ENCODE data around the gene SRCAP. TPM values are rescaled to one million over a fixed set of nuclear protein-coding genes. Genes with fewer than 3 reads are reported as not detected.
"Not testable (repeated sequence)": the region's sequence is repeated elsewhere in the genome, so short reads cannot be mapped to it uniquely, and the experiment has no call there.

SRCAP gene
- total and polyA plus RNA-seq, 3 experiments from 2014 or later, result 33.0 to 76.3 (median 75.4) TPM

DNA sequence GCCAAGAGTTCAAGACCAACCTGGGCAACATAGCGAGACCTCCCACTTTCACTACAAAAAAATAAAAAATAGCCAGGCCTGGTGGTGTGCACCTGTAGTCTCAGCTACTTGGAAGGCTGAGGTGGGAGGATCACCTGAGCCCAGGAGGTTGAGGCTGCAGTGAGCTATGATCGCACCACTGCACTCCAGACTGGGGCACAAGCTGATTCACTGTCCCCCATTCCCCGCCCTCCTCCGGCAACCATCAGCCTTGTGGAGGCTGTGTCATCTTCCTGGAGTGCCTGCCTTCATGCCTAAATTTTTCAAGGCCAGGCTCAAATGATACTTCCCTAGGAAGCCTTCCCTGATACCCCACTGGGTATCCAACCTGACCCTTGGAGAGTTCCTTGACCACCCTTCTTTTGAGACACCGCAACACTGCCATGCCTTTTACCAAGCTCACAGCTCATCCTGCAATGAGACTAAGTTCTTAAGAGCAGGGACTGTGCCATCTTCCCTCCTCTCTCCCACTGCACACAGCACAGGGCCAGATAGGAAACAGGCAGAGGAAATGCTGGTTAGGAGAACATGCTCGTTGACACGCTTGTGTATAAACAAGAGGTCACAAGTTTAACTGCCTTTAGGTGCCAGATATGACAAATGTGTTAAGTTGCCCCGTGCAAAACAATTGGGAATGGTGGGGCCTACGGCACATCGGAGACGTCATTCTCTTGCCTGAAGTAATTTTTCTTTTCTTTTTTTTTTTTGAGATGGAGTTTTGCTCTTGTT is 3.9 kb upstream of the SRCAP start:
- Mint-ChIP-seq H3K9me3 (peaks cover 0 to 2% (median 0%) of the 10 kb centered on the region in 5 donors), H3K36me3 (peaks cover 0 to 15% (median 0%) of the 10 kb centered on the region in 3 donors), H3K27me3 (peaks cover 0 to 3% of the 10 kb centered on the region in 2 donors), H3K27ac (peak overlapping the region in 1 of 8 donors; percentile 67), H3K4me3 (peak overlapping the region in 1 of 7 donors; percentile 25), H3K4me1 (peaks cover 27 to 40% (median 28%) of the 10 kb centered on the region in 3 donors)
- ChIA-PET POLR2A (interaction anchor here (0.7 to 1.9 kb wide), 3 partner anchors 34 to 141 kb away, joined by 4 to 16 read pairs (median 12); partner anchors contain the start of gene FBRS), CTCF (interaction anchor here (0.7 to 4.0 kb wide), 7 partner anchors 12 to 265 kb away, joined by 3 to 37 read pairs (median 11); partner anchors contain the start of genes DCTPP1, FBRS and PRR14)
- Histone ChIP-seq H3K9me3 (ENCODE audit: low read length) (no peaks in the 10 kb centered on the region), H3K27ac (ENCODE audit: low read depth, low read length) (no peak overlapping the region), H3K4me3 (ENCODE audit: low read length) (no peak overlapping the region), H3K36me3 (ENCODE audit: insufficient read depth, low read length) (peaks cover 5% of the 10 kb centered on the region), H3K27me3 (ENCODE audit: insufficient read depth, low read length, poor library complexity, severe bottlenecking) (no peaks in the 10 kb centered on the region), H3K4me1 (ENCODE audit: insufficient read depth, low read length) (peaks cover 26% of the 10 kb centered on the region)
- no peak for DNase-seq

DNA sequence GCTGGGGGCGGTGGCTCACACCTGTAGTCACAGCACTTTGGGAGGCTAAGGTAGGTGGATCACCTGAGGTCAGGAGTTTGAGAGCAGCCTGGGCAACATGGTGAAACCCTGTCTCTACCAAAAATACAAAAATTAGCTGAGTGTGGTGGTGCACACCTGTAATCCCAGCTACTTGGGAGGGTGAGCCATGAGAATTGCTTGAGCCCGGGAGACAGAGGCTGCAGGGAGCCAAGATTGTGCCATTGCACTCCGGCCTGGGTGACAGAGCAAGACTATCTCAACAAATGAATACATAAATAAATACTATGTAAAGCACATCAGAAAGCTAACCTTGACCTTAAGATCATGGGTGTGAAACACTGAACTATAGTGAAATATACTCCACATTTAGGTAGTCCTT is 2.3 kb upstream of the SRCAP start:
- not testable (repeated sequence) for H3K27ac ChIP-seq (ENCODE audit: low read depth, low read length); H3K27me3 ChIP-seq (ENCODE audit: insufficient read depth, low read length, poor library complexity, severe bottlenecking); H3K27me3 Mint-ChIP-seq; H3K9me3 Mint-ChIP-seq; H3K4me3 ChIP-seq (ENCODE audit: low read length); DNase-seq; H3K9me3 ChIP-seq (ENCODE audit: low read length)
- peaks cover 0 to 26% (median 3%) of the 10 kb centered on the region in 3 donors for H3K36me3 Mint-ChIP-seq
- Histone ChIP-seq H3K36me3 (ENCODE audit: insufficient read depth, low read length) (peaks cover 13% of the 10 kb centered on the region), H3K4me1 (ENCODE audit: insufficient read depth, low read length) (peaks cover 34% of the 10 kb centered on the region)
- H3K4me3 Mint-ChIP-seq, result peak overlapping the region in 1 of 7 donors; percentile 54
- H3K27ac Mint-ChIP-seq, result peak overlapping the region in 1 of 8 donors; percentile 98
- POLR2A ChIA-PET, result interaction anchor here (0.7 to 1.8 kb wide), 4 partner anchors 38 to 288 kb away, joined by 4 to 18 read pairs (median 8); partner anchors contain the start of genes FBRS, HSD3B7 and ZNF689
- H3K4me1 Mint-ChIP-seq, result peaks cover 32 to 50% (median 38%) of the 10 kb centered on the region in 3 donors
- CTCF ChIA-PET, result interaction anchor here (0.7 to 2.5 kb wide), 5 partner anchors 37 to 221 kb away, joined by 3 to 21 read pairs (median 5); partner anchors contain the start of genes FBRS and PRR14

DNA sequence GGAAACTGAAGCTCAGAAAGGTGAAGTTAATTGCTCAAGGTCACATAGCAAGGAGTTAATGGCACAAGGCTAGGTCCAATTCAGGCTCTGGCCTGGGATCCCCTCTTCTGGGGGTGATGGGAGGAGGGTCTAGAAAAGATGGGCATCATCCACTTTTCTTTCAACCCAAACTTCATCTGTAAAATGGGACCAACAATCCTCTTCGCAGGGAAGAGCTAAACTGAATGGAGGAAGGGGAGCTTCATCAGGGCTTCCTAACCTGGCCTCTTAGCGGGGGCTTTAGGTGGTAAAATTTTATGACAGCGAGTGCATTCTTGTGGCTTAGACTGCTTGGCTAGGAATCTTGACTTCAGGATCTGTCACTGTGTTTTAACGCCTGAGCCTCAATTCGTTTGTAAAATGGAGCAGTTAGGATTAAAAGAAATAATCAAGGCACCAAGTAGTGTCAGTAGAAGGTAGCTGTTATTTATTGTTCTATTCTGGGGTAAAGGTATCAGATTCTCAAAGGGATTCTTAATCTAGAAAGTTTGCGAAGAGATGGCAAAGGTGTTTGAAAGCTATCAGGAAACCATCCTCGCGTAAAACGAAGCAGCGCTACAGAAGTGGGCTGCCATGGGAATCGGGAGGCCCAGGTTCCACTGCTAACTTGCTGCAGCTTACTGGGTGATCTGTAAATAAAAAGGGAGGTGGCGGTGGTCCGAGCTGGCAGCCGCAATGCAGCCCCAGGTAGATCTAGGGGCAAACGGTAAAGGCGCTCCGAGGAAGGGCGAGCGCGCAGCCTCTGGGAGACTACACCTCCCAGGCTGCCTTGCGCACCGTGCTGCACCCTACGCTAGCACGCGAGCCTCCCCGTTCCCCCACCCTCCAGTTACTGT is 1.5 kb upstream of the SRCAP start:
- Histone ChIP-seq H3K27me3 (ENCODE audit: insufficient read depth, low read length, poor library complexity, severe bottlenecking) (no peaks in the 10 kb centered on the region), H3K9me3 (ENCODE audit: low read length) (no peaks in the 10 kb centered on the region), H3K36me3 (ENCODE audit: insufficient read depth, low read length) (peaks cover 13% of the 10 kb centered on the region), H3K4me1 (ENCODE audit: insufficient read depth, low read length) (peaks cover 34% of the 10 kb centered on the region), H3K27ac (ENCODE audit: low read depth, low read length) (peak overlapping the region; percentile 98), H3K4me3 (ENCODE audit: low read length) (peak overlapping the region; percentile 84)
- Mint-ChIP-seq H3K4me1 (peaks cover 31 to 49% (median 38%) of the 10 kb centered on the region in 3 donors), H3K9me3 (peaks cover 0 to 2% (median 0%) of the 10 kb centered on the region in 5 donors), H3K27me3 (peaks cover 0 to 3% of the 10 kb centered on the region in 2 donors), H3K36me3 (peaks cover 0 to 30% (median 3%) of the 10 kb centered on the region in 3 donors), H3K27ac (peak overlapping the region; percentile 98 to 100 (median 100)), H3K4me3 (peak overlapping the region; percentile 95 to 99 (median 97))
- POLR2A ChIA-PET, result interaction anchor here (0.9 to 1.8 kb wide), 4 partner anchors 37 to 87 kb away, joined by 6 to 18 read pairs (median 10); partner anchors contain the start of genes FBRS and ZNF689
- CTCF ChIA-PET, result interaction anchor here (0.7 to 2.5 kb wide), 9 partner anchors 38 to 268 kb away, joined by 3 to 21 read pairs (median 3); partner anchors contain the start of genes DCTPP1, FBRS and PRR14
- no peak for DNase-seq

DNA sequence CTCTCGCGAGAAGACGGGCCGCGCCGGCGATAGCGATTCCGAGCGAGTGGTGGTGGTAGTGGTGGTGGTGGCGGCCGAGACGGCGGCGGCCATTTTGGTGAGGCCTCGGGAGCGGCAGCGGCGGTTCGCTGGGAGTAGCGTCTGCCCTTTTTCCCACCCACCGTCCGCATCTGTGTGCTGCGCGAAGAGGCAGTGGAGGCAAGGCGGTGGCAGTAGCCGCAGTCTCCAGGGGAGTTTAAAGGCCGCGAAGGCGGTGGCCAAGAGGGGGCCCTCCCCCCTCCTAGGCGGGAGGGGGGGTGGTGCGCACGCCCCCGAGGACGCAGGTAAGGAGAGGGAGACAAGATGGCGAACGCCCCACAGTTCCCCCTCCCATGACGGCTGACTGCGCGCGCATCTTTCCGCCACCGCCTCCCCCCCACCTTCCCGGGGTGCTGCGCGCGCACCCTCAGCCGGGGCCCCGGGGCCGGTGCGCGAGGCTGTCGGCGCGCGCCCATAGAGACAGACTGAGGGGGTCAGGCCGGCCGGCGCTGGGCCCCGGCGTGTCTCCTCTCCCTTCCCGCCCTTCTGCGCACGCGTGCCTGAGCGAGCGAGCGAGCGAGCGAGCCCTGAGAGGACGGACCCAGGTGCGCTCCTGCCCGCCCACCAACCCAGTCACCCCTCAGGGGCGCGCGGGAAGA is 694 bp upstream of the SRCAP start:
- peak; percentile 98 to 100 (median 99) for DNase-seq
- ChIA-PET CTCF (interaction anchor here (1.7 to 2.5 kb wide), 4 partner anchors 39 to 116 kb away, joined by 5 to 21 read pairs (median 8); partner anchors contain the start of genes FBRS and PRR14), POLR2A (interaction anchor here (0.5 to 1.8 kb wide), 6 partner anchors 39 to 88 kb away, joined by 3 to 18 read pairs (median 4); partner anchors contain the start of genes FBRS, PHKG2 and ZNF689)
- peak overlapping the region; percentile 98 to 100 (median 100) for H3K27ac Mint-ChIP-seq
- Histone ChIP-seq H3K36me3 (ENCODE audit: insufficient read depth, low read length) (peaks cover 13% of the 10 kb centered on the region), H3K4me3 (ENCODE audit: low read length) (peak overlapping the region; percentile 84), H3K4me1 (ENCODE audit: insufficient read depth, low read length) (peaks cover 34% of the 10 kb centered on the region), H3K27me3 (ENCODE audit: insufficient read depth, low read length, poor library complexity, severe bottlenecking) (no peaks in the 10 kb centered on the region), H3K9me3 (ENCODE audit: low read length) (no peaks in the 10 kb centered on the region), H3K27ac (ENCODE audit: low read depth, low read length) (peak overlapping the region; percentile 98)
- H3K4me3 Mint-ChIP-seq, result peak overlapping the region; percentile 95 to 99 (median 97)
- H3K4me1 Mint-ChIP-seq, result peaks cover 29 to 47% (median 41%) of the 10 kb centered on the region in 3 donors
- peaks cover 0 to 3% of the 10 kb centered on the region in 2 donors for H3K27me3 Mint-ChIP-seq
- peaks cover 0 to 38% (median 5%) of the 10 kb centered on the region in 3 donors for H3K36me3 Mint-ChIP-seq
- H3K9me3 Mint-ChIP-seq, result peaks cover 0 to 2% (median 0%) of the 10 kb centered on the region in 5 donors

DNA sequence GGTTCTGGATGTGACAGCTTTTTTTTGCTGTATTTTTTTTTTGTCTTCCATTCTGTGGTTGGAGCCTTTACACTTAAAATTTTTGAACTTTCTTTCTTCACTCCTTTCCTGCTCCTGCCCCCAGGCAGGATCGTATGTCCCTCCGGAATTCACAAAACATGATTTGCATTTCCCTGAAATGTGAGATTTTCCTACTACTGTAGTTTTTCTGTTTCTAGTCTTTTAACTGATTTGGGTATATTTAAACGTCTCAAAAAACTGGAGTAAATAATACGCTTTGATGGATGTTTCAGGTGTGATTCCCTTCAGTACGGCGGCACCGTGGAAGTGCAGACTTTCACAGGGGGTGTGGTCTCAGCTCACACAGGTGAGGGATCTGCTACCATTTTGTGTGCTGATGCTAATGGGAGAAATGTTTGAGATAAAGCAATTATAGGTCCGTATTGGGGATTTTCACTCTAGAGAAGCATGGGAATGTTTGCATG is 686 bp downstream of the SRCAP start:
- no peaks in the 10 kb centered on the region for H3K9me3 ChIP-seq (ENCODE audit: low read length)
- H3K36me3 ChIP-seq (ENCODE audit: insufficient read depth, low read length), result peaks cover 23% of the 10 kb centered on the region

DNA sequence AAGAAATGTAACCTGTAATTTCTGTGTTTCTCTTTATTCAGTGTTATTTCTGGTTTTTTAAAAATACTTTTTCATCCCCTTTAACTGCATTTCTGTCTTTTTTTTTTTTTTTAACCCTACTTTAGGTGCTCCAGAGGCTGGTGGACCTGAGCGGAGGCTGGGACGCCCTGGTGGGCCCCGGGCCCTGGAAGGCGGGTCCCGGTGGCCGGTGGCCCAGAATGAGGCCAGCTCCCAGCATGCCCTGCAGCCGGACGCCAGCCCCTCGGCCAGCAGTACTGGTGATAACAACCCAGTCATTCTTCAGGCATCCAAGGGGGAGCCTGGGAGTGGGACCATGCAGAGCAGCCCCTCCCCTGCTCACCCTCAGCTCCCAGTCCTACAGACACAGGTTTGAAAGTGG is 1.5 kb downstream of the SRCAP start:
- H3K36me3 ChIP-seq (ENCODE audit: insufficient read depth, low read length), result peaks cover 27% of the 10 kb centered on the region
- H3K9me3 ChIP-seq (ENCODE audit: low read length), result no peaks in the 10 kb centered on the region
- Mint-ChIP-seq H3K27me3 (peaks cover 0 to 3% of the 10 kb centered on the region in 2 donors), H3K9me3 (peaks cover 0 to 2% (median 0%) of the 10 kb centered on the region in 5 donors), H3K4me1 (peaks cover 22 to 35% (median 35%) of the 10 kb centered on the region in 3 donors), H3K4me3 (peak overlapping the region in 4 of 7 donors; percentile 95 to 99 (median 96)), H3K36me3 (peaks cover 0 to 55% (median 5%) of the 10 kb centered on the region in 3 donors), H3K27ac (peak overlapping the region in 4 of 8 donors; percentile 5 to 99 (median 98))
- ChIA-PET CTCF (interaction anchor here (0.6 kb wide), 1 partner anchor 105 kb away, joined by 3 read pairs; no protein-coding TSS in a partner anchor), POLR2A (interaction anchor here (1.0 kb wide), 1 partner anchor 42 kb away, joined by 4 read pairs; the partner anchor contains the start of gene FBRS)
- H3K4me1 ChIP-seq (ENCODE audit: insufficient read depth, low read length), result peaks cover 28% of the 10 kb centered on the region
- no peak overlapping the region for H3K4me3 ChIP-seq (ENCODE audit: low read length)
- H3K27me3 ChIP-seq (ENCODE audit: insufficient read depth, low read length, poor library complexity, severe bottlenecking), result no peaks in the 10 kb centered on the region
- no peak overlapping the region for H3K27ac ChIP-seq (ENCODE audit: low read depth, low read length)
- no peak for DNase-seq

More for the DNA sequence above, 686 bp downstream of the SRCAP start:
- no peak for DNase-seq
- H3K27me3 ChIP-seq (ENCODE audit: insufficient read depth, low read length, poor library complexity, severe bottlenecking), result no peaks in the 10 kb centered on the region
- H3K27ac Mint-ChIP-seq, result peak overlapping the region; percentile 97 to 100 (median 98)
- H3K4me3 Mint-ChIP-seq, result peak overlapping the region; percentile 95 to 99 (median 97)
- peaks cover 28% of the 10 kb centered on the region for H3K4me1 ChIP-seq (ENCODE audit: insufficient read depth, low read length)
- CTCF ChIA-PET, result no interaction called here
- H3K9me3 Mint-ChIP-seq, result peaks cover 0 to 2% (median 0%) of the 10 kb centered on the region in 5 donors
- H3K4me1 Mint-ChIP-seq, result peaks cover 23 to 38% (median 35%) of the 10 kb centered on the region in 3 donors
- peaks cover 0 to 3% of the 10 kb centered on the region in 2 donors for H3K27me3 Mint-ChIP-seq
- H3K4me3 ChIP-seq (ENCODE audit: low read length), result peak overlapping the region; percentile 84
- H3K36me3 Mint-ChIP-seq, result peaks cover 0 to 50% (median 5%) of the 10 kb centered on the region in 3 donors
- H3K27ac ChIP-seq (ENCODE audit: low read depth, low read length), result peak overlapping the region; percentile 98
- POLR2A ChIA-PET, result interaction anchor here (0.8 to 1.3 kb wide), 2 partner anchors 41 to 282 kb away, joined by 3 to 4 read pairs; no protein-coding TSS in a partner anchor

Data from CD8-positive, alpha-beta memory T cell (primary cell).